ENCODE results near the gene ERC2.

Gene ERC2

DNA sequence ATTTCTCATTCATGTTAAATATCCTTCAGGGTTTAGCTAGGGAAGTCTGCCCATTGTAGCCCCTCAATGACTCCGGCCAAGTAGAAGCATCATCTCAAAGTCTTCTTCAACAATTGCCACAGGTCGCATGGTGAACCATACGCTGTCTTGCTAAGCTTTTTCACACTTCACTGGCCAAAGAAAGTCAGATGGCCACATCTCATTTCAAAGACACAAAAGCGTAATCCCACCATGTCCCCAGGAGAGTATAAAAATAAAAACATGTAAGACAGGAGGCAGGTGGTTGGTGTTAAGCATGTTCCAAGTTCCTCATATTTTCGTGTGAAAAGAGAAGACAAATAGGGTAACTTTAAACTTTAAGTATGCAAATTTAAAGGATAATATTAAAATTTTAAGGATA lies 147.4 kb downstream of the ERC2 start:
- ATAC-seq: no peak
- Mint-ChIP-seq H3K4me3 (no peak overlapping the region), H3K9me3 (no peaks in the 10 kb centered on the region), H3K36me3 (no peaks in the 10 kb centered on the region), H3K4me1 (no peaks in the 10 kb centered on the region), H3K27ac (no peak overlapping the region)
- no peak for DNase-seq (ENCODE audit: low spot score in 2 of 2)

GRCh38 chr3:56318891-56319290 lies 149.4 kb downstream of the ERC2 start:
- Mint-ChIP-seq H3K36me3 (no peaks in the 10 kb centered on the region), H3K27ac (no peak overlapping the region), H3K4me1 (no peaks in the 10 kb centered on the region), H3K9me3 (no peaks in the 10 kb centered on the region), H3K4me3 (no peak overlapping the region)
- ATAC-seq (no peak), DNase-seq (ENCODE audit: low spot score in 2 of 2) (no peak)

DNA sequence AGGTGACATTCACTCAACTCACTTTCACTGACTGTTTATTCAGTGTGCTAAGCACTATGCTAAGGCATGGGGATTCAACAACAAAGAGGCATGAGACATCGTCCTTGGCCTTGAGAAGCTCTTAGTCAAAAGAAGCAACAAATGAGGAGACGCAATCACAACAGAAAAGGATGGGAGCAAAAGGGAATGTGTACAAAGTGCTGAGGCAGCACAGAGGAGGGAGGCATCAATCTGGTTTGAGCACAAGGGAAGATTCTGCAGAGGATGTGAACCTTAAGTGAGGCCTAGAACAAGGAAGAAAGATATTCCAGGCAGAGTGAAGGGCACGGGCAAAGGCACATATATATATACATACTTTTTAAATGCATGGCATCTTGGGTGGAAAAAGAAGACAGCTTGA lies 151.3 kb downstream of the ERC2 start:
- Mint-ChIP-seq H3K27ac (no peak overlapping the region), H3K4me3 (no peak overlapping the region), H3K4me1 (no peaks in the 10 kb centered on the region), H3K36me3 (no peaks in the 10 kb centered on the region), H3K9me3 (no peaks in the 10 kb centered on the region)
- DNase-seq (ENCODE audit: low spot score in 2 of 2) (no peak), ATAC-seq (no peak)

GRCh38 chr3:56314842-56315241 lies 153.4 kb downstream of the ERC2 start:
- H3K27ac Mint-ChIP-seq: no peak overlapping the region
- H3K4me3 Mint-ChIP-seq: no peak overlapping the region
- no peaks in the 10 kb centered on the region for H3K4me1 Mint-ChIP-seq
- no peak for DNase-seq (ENCODE audit: low spot score in 2 of 2)
- H3K9me3 Mint-ChIP-seq: no peaks in the 10 kb centered on the region
- H3K36me3 Mint-ChIP-seq: no peaks in the 10 kb centered on the region
- ATAC-seq: no peak

DNA sequence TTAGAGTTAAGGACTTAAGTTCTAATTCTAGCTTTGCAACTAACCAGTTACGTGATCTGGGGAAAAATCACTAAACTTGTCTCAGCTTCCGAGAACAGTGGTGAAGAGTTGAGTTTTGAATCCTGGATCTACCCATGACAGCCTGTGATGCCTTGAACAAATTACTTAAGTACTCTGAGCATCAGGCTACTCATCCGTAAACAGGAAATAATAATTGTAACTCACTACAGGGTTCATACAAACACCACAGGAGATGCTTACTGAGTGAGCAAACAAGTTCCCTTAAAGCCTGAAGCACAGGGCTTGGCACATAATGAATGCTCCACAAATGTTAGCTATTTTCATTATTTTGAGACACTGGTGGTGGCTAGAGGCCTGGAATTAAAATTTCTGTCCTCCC lies 158.8 kb downstream of the ERC2 start:
- H3K9me3 Mint-ChIP-seq: no peaks in the 10 kb centered on the region
- no peak overlapping the region for H3K27ac Mint-ChIP-seq
- ATAC-seq: no peak
- H3K4me1 Mint-ChIP-seq: no peaks in the 10 kb centered on the region
- DNase-seq (ENCODE audit: low spot score in 2 of 2): no peak
- no peaks in the 10 kb centered on the region for H3K36me3 Mint-ChIP-seq
- no peak overlapping the region for H3K4me3 Mint-ChIP-seq

DNA sequence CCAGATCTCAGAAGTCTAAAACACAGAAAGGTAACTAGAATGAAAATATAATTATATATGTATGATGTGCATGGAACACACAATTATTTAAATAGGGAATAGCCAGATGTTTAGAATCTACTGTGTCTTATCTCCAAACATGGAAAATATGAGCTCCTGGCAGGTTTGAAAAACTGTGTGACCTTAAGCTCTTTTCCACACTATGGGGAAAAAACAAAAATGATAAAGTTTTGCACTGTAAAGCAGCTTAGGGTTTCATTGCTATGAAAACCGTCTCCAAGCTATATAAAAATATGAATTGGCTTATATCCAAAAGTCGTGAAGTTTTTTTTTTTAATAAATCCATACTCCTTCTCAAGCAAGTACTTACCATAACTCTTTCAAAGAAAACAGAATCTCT lies 159.8 kb downstream of the ERC2 start:
- Mint-ChIP-seq H3K27ac (no peak overlapping the region), H3K4me1 (no peaks in the 10 kb centered on the region), H3K4me3 (no peak overlapping the region), H3K9me3 (no peaks in the 10 kb centered on the region), H3K36me3 (no peaks in the 10 kb centered on the region)
- DNase-seq (ENCODE audit: low spot score in 2 of 2): no peak
- no peak for ATAC-seq

DNA sequence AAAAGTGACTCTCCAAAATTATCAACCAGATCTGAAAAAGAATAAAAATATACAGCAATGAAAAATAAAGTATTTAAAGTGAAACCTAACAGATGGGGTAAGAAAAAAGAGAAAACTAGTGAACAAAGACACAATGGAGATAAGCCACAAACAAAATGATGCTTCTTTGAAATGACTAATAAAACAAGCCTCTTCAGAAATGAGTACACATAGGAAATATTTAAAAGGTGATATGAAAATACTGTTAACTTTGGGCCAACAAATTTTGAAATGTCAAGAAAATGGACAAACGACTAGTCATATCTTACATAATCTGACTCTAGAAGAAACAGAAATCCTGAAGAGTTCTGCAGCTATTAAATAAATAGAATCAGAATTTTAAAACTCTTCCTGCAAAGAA lies 164.2 kb downstream of the ERC2 start:
- ATAC-seq (no peak), DNase-seq (ENCODE audit: low spot score in 2 of 2) (no peak)
- Mint-ChIP-seq H3K36me3 (no peaks in the 10 kb centered on the region), H3K27ac (no peak overlapping the region), H3K4me3 (no peak overlapping the region), H3K4me1 (no peaks in the 10 kb centered on the region), H3K9me3 (no peaks in the 10 kb centered on the region)

DNA sequence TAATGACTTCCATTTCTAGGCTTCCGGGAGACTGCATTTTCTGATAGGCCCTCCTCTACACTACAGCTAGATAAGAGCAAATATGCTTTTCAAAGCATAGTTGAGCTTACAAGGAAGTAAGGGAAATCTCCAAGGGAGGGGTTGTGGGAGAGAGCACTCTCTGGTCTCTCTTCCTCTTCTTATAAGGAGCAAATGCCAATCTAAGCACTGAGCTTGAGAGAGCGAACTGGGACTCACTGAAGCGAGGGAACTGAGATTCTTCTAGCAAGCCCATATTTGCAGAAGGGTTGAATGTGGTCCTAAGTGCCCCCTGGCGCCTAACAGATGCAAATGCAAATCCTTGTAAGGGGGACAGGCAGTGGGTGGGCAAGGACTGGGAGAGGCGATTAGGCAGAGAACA lies 164.8 kb downstream of the ERC2 start:
- ATAC-seq: no peak
- H3K4me3 Mint-ChIP-seq: no peak overlapping the region
- no peak for DNase-seq (ENCODE audit: low spot score in 2 of 2)
- no peaks in the 10 kb centered on the region for H3K36me3 Mint-ChIP-seq
- H3K27ac Mint-ChIP-seq: no peak overlapping the region
- no peaks in the 10 kb centered on the region for H3K9me3 Mint-ChIP-seq
- no peaks in the 10 kb centered on the region for H3K4me1 Mint-ChIP-seq

DNA sequence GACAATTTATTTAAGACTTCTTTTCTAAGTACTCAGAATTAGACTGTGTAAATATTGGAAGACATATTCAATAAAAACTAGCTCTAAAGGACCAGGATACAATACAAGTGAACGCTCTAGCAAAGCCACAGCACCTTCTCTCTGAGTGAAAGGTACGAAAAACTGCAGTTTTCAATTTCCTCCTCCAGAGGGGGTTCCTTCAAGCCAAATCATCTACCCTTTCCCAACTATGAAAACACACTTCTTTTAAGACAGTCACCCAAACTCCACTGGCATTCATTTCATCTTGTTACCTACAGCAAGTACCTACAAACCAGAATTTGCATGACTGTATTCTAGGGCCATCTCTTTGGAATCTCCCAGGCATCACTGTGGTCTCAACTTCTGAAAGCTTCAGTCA lies 165.8 kb downstream of the ERC2 start:
- peaks cover 2% of the 10 kb centered on the region for H3K9me3 Mint-ChIP-seq
- DNase-seq (ENCODE audit: low spot score in 2 of 2): no peak
- H3K4me1 Mint-ChIP-seq: no peaks in the 10 kb centered on the region
- H3K4me3 Mint-ChIP-seq: no peak overlapping the region
- H3K36me3 Mint-ChIP-seq: no peaks in the 10 kb centered on the region
- ATAC-seq: no peak
- no peak overlapping the region for H3K27ac Mint-ChIP-seq

GRCh38 chr3:56297281-56297840 lies 170.9 kb downstream of the ERC2 start:
- no peaks in the 10 kb centered on the region for H3K4me1 Mint-ChIP-seq
- H3K36me3 Mint-ChIP-seq: no peaks in the 10 kb centered on the region
- H3K27ac Mint-ChIP-seq: no peak overlapping the region

DNA sequence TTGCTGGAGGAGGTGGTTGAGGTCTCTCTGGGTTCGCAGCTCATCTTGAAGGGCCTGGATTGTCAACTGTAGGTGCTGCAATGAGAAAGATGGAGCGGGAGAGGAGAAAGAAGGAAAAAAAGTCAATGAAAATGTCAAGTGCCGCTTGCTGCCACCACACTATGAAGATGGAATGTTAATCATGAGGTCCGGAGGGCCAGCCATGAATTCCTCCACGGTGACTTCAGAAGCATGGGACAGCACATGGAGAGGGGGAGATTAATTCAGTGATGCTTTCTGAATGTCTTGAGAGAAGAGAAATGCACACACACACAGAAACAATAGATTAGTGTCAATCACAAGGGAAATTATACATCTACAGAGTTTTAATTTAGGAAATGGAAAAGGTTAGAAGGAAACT lies 171.9 kb downstream of the ERC2 start:
- Mint-ChIP-seq H3K36me3 (no peaks in the 10 kb centered on the region), H3K4me3 (no peak overlapping the region), H3K4me1 (no peaks in the 10 kb centered on the region), H3K27ac (no peak overlapping the region), H3K9me3 (peaks cover 4% of the 10 kb centered on the region)
- no peak for DNase-seq (ENCODE audit: low spot score in 2 of 2)
- no peak for ATAC-seq

More at GRCh38 chr3:56297281-56297840, 170.9 kb downstream of the ERC2 start:
- DNase-seq (ENCODE audit: low spot score in 2 of 2) (no peak), ATAC-seq (no peak)
- H3K9me3 Mint-ChIP-seq: peaks cover 4% of the 10 kb centered on the region
- no peak overlapping the region for H3K4me3 Mint-ChIP-seq

GRCh38 chr3:56295161-56295560 lies 173.1 kb downstream of the ERC2 start:
- H3K36me3 Mint-ChIP-seq: no peaks in the 10 kb centered on the region
- H3K4me3 Mint-ChIP-seq: no peak overlapping the region
- H3K27ac Mint-ChIP-seq: no peak overlapping the region
- DNase-seq (ENCODE audit: low spot score in 2 of 2) (no peak), ATAC-seq (no peak)
- H3K9me3 Mint-ChIP-seq: peaks cover 4% of the 10 kb centered on the region
- H3K4me1 Mint-ChIP-seq: no peaks in the 10 kb centered on the region

DNA sequence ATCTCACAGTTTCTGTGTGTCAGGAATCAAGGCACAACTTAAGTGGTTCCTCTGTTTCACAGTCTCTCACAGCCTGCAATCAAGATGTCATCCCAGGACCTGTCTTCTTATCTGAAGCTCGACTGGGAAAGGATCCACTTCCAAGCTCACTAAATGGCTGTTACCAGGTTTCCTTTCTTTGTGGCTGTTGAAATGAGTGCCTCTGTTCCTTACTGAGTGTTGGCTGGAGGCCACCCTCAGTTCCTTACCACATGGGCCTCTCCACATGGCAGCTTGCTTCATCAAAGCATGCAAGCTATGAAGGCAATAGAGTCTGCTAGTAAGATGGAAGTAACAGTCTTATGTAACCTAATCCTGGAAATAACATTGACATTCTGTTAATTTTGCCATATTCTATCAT lies 174.0 kb downstream of the ERC2 start:
- H3K27ac Mint-ChIP-seq: no peak overlapping the region
- no peak for DNase-seq (ENCODE audit: low spot score in 2 of 2)
- no peaks in the 10 kb centered on the region for H3K4me1 Mint-ChIP-seq
- no peak for ATAC-seq
- no peak overlapping the region for H3K4me3 Mint-ChIP-seq
- peaks cover 4% of the 10 kb centered on the region for H3K9me3 Mint-ChIP-seq
- H3K36me3 Mint-ChIP-seq: no peaks in the 10 kb centered on the region

DNA sequence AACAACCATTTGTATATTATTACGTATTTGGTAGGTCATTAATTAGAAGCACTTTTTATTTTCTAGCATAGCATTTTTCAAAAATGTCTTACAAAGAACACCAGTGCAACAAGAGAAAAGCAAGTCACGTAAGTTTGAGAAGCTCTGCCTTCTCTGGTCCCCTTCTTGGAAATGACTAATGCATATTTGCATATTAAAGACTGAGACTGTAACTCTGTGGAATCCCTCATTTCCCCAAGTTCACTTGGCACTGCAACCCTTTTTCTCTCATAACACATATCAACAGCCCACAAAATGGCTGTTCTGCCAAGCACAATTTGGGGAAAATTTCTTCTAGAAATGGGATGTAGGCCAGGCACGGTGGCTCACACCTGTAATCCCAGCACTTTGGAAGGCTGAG lies 176.3 kb downstream of the ERC2 start:
- H3K36me3 Mint-ChIP-seq: no peaks in the 10 kb centered on the region
- DNase-seq (ENCODE audit: low spot score in 2 of 2): no peak

GRCh38 chr3:56291244-56291680 lies 177.0 kb downstream of the ERC2 start:
- no peaks in the 10 kb centered on the region for H3K36me3 Mint-ChIP-seq
- DNase-seq (ENCODE audit: low spot score in 2 of 2) (no peak), ATAC-seq (peak; percentile 72)
- no peaks in the 10 kb centered on the region for H3K4me1 Mint-ChIP-seq
- no peak overlapping the region for H3K27ac Mint-ChIP-seq
- H3K9me3 Mint-ChIP-seq: peaks cover 2% of the 10 kb centered on the region
- H3K4me3 Mint-ChIP-seq: no peak overlapping the region

More for the DNA sequence above, 176.3 kb downstream of the ERC2 start:
- Mint-ChIP-seq H3K27ac (no peak overlapping the region), H3K4me3 (no peak overlapping the region), H3K4me1 (no peaks in the 10 kb centered on the region), H3K9me3 (peaks cover 2% of the 10 kb centered on the region)
- ATAC-seq: no peak

DNA sequence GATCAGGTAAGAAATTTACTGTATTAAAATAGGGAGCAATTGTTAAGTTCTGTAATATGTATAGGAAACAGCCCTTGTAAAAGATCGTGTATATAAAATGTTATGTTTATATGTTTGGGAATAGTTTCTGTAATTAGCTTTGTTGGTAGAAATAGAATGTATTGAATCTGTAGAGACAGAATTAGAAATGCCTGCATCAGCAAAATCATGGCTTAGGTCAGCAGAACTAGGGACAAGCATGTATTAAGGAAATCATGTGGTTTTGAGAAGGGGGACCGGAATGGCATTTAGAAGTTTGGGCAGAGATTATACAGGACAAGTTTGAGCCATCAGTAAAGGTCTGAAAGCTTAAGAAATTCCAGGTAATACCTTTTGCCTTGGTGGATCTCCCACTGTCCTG lies 177.9 kb downstream of the ERC2 start:
- Mint-ChIP-seq H3K27ac (no peak overlapping the region), H3K4me3 (no peak overlapping the region), H3K4me1 (no peaks in the 10 kb centered on the region), H3K9me3 (peaks cover 2% of the 10 kb centered on the region), H3K36me3 (no peaks in the 10 kb centered on the region)
- ATAC-seq (no peak), DNase-seq (ENCODE audit: low spot score in 2 of 2) (no peak)

DNA sequence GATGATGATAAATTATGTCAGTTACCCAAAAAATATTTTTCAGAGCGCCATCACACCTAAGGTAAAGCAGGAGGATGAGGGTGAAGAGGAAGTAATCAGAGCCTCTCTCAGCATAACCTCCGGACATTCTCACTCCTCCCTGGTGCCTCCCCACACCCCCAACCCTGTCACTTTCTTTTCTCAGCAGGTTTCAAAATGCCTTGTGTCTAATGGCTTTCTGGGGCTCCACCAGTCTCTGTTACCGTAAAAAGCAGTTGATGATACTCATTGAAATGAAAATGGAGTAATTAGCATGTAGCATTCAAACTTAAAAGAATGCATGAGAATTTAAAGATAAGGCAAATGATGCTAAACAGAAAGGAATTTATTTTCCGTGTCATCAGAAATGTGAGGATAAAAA lies 180.0 kb downstream of the ERC2 start:
- no peaks in the 10 kb centered on the region for H3K4me1 Mint-ChIP-seq
- no peak for ATAC-seq
- no peak overlapping the region for H3K27ac Mint-ChIP-seq

More for the DNA sequence above, 180.0 kb downstream of the ERC2 start:
- H3K9me3 Mint-ChIP-seq: no peaks in the 10 kb centered on the region
- no peaks in the 10 kb centered on the region for H3K36me3 Mint-ChIP-seq
- DNase-seq (ENCODE audit: low spot score in 2 of 2): no peak
- H3K4me3 Mint-ChIP-seq: no peak overlapping the region

All from stimulated activated effector memory CD8-positive, alpha-beta T cell treated with anti-CD3 and anti-CD28 coated beads, Interleukin-12 subunit alpha, Interleukin-12 subunit beta, amount 100 ng/mL, for 72 hours (primary cell).